Left ventricle myocardium inferior (tissue), 1 donor: Measurements from ENCODE around the gene CCL11. TPM values are rescaled to one million over a fixed set of nuclear protein-coding genes. Genes with fewer than 3 reads are reported as not detected.
"Not testable (repeated sequence)": the region's sequence is repeated elsewhere in the genome, so short reads cannot be mapped to it uniquely, and the experiment has no call there.

Experiments used
- DNase-seq: peaks from one replicate; pipeline ENCODE4 v3.0.0-alpha.2; 2020
- H3K27ac ChIP-seq: fragments of 200-600 bp; replicated peaks from 2 replicates; pipeline ENCODE4 v1.8.0; 2021
- H3K27me3 ChIP-seq: fragments of 200-600 bp; 2 replicates; pipeline ENCODE4 v1.8.0; 2021; ENCODE audit warnings: low read depth
- H3K36me3 ChIP-seq: fragments of 200-600 bp; 2 replicates; pipeline ENCODE4 v1.8.0; 2021
- H3K4me1 ChIP-seq: fragments of 200-600 bp; 2 replicates; pipeline ENCODE4 v1.8.0; 2021
- H3K4me3 ChIP-seq: fragments of 200-600 bp; 2 replicates; pipeline ENCODE4 v1.8.0; 2021; ENCODE audit warnings: mild to moderate bottlenecking, moderate library complexity
- H3K9me3 ChIP-seq: fragments of 200-600 bp; replicated peaks from 2 replicates; pipeline ENCODE4 v1.8.0; 2021
- CTCF ChIP-seq: fragments of 200-600 bp; IDR thresholded peaks from 2 replicates; pipeline ENCODE4 v1.8.0; 2021; ENCODE audit warnings: antibody characterized with exemption, mild to moderate bottlenecking, borderline replicate concordance
- intact Hi-C: fragments of 100-400 bp; cut with micrococcal nuclease; formaldehyde crosslinking; loops from one replicate; pipeline ENCODE4 v1.11.0; 2022
- total RNA-seq: library from RNA; stranded (reverse); fragmentation: NEBNext Ultra II Directional; extraction: Animal tissue kit (Norgen Biotek cat#: 25700); gene quantifications from one replicate; pipeline ENCODE4 v1.2.1, GENCODE V29; 2021
- donor health status: DM: no; HTN: yes; CAD: no; lungs with severe emphysema.

The CCL11 gene
- total RNA-seq, 1 donor from 2014 or later: 3.8 TPM

DNA sequence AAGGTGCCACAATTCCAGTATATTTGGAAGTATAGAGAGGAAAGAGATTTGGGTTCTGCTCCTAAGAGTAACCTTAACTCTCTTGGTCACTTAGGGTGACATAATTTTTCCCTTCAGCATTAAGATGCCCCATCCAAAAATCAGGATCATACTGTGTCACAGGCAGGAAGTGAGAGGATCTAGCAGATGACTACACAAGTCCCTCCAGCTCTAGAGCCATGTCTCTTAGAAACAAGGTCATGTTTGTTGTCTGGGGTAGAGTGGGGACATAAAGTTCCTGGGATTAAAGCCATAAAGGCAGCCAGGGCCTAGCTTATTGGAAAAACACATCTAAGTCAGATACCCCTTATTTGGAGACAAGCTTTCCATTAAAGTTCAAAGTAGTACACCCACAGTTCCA, 36.4 kb downstream of the CCL11 start:
- Histone ChIP-seq H3K36me3 (no peaks in the 10 kb centered on the region), H3K27me3 (no peaks in the 10 kb centered on the region), H3K4me1 (peaks cover 10% of the 10 kb centered on the region), H3K9me3 (peaks cover 18% of the 10 kb centered on the region), H3K4me3 (no peak overlapping the region), H3K27ac (peak overlapping the region; percentile 45)
- no peak for TF ChIP-seq CTCF
- DNase-seq: no peak
- intact Hi-C loops: no loop called here

DNA sequence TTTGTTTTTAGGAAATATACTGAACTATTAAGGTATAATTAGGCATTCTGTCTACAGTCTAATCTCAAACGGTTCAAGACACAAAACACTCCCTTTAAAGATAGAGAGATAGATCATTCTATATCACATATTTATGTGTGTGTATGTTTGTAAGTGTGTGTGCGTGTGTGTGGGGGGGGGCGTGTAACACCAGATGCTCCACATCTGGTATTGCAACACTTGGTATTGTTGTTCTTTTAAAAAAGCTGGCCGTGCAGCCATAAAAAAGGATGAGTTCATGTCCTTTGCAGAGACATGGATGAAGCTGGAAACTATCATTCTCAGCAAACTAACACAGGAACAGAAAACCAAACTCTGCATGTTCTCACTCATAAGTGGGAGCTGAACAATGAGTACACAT, 42.0 kb downstream of the CCL11 start:
- peaks cover 18% of the 10 kb centered on the region for H3K9me3 ChIP-seq
- H3K27me3 ChIP-seq, H3K4me1 ChIP-seq, DNase-seq, intact Hi-C loops, H3K4me3 ChIP-seq, H3K36me3 ChIP-seq: not testable (repeated sequence)
- H3K27ac ChIP-seq: peak overlapping the region; percentile 35

DNA sequence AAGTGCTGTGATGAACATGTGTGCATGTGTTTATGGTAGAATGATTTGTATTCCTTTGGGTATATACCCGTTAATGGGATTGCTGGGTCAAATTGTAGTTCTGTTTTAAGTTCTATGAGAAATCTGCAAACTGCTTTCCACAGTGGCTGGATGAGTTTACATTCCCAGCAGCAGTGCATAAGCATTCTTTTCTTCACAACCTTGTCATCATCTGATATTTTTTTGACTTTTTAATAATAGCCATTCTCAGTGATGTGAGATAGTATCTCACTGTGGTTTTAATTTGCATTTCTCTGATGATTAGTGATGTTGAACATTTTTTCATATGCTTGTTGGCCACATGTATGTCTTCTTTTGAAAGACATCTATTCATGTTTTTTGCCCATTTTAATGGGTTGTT, 52.2 kb downstream of the CCL11 start:
- Histone ChIP-seq H3K27ac (no peak overlapping the region), H3K4me3 (no peak overlapping the region), H3K27me3 (no peaks in the 10 kb centered on the region), H3K9me3 (no peaks in the 10 kb centered on the region), H3K4me1 (no peaks in the 10 kb centered on the region), H3K36me3 (no peaks in the 10 kb centered on the region)
- intact Hi-C loops: no loop called here
- DNase-seq: no peak
- no peak for TF ChIP-seq CTCF

Other genes with a start within 250 kb of the CCL11 start
- gene CCL2, start 30.5 kb upstream of the CCL11 start, total RNA-seq: 24.3 TPM
- gene CCL7, start 15.5 kb upstream of the CCL11 start, total RNA-seq: not detected
- gene CCL8, start 33.7 kb downstream of the CCL11 start, total RNA-seq: 0.41 TPM
- gene CCL13, start 70.7 kb downstream of the CCL11 start, total RNA-seq: 0.74 TPM
- not detected for gene CCL1, start 77.5 kb downstream of the CCL11 start, total RNA-seq